ENCODE results near the gene PIEZO2.
"Not testable (repeated sequence)": the region's sequence is repeated elsewhere in the genome, so short reads cannot be mapped to it uniquely, and the experiment has no call there.

The PIEZO2 gene

DNA sequence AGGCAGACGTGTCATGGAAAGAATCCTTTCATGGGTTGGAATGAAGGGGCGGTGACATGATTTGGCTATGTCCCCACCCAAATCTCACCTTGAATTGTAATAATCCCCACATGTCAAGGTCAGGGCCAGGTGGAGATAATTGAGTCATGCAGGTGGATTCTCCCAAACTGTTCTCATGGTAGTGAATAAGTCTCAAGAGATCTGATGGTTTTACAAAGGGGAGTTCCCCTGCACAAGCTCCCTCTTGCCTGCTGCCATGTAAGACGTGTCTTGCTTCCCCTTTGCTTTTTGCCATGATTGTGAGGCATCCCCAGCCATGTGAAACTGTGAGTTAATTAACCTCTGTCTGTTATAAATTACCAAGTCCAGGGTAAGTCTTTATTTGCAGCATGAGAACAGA is 215.7 kb downstream of the PIEZO2 start:
- DNase-seq (ENCODE audit: extremely low read depth in 1 of 2, low read depth in 1 of 2) = not testable (repeated sequence)

DNA sequence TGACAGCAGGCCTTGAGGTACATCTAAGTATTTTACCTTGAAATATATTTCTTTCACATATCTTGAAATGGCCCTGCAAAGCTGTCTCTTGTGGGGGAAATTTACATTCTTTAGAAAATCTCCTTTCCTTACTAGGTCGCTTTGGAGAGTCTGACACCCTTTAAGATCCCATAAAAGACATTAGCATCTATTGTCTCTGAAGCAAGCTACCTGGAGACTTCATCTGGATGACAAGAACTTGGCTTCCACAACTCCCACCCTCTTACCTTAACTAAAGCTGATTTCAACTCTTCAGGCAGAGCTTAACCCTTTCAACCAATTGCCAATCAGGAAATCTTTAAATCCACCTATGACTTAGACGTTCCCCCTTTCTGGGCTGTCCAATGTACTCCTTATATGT is 219.3 kb downstream of the PIEZO2 start:
- DNase-seq (ENCODE audit: extremely low read depth in 1 of 2, low read depth in 1 of 2) = no peak

DNA sequence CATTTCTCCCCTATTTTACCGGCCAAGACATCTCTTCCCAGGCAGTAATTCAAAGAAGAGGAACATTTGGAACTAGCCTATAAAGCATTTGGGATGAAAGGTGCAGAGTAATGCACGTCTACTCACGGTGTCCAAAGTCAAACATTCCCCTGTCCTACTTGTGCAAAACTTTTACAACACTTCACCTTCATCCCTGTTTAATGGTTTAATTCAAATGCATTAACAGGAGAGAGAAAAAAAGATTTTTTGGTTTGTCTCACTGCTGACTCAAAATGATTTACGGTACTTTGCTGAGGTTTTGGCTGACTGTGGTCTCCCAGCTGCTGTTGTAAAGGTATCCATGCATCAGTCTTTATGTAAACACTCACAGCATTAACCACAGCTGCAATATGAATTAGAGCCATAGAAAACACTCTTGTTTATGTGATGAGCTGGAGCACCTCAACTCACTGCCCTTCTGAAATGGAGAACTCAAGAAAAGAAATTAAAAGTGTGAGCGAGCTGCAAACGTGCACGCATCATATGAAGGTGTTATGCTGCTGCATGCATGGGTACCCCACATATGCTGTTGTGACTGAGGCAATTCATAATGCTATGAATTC is 220.5 kb downstream of the PIEZO2 start:
- no peak for DNase-seq (ENCODE audit: extremely low read depth in 1 of 2, low read depth in 1 of 2)

- no peak for DNase-seq (ENCODE audit: extremely low read depth in 1 of 2, low read depth in 1 of 2)
These were observed 221.2 kb downstream of the PIEZO2 start for GRCh38 chr18:10928011-10928771.

- no peak for DNase-seq (ENCODE audit: extremely low read depth in 1 of 2, low read depth in 1 of 2)
These were observed 221.9 kb downstream of the PIEZO2 start for GRCh38 chr18:10927286-10927992.

- no peak for DNase-seq (ENCODE audit: extremely low read depth in 1 of 2, low read depth in 1 of 2)
These were observed 222.7 kb downstream of the PIEZO2 start for GRCh38 chr18:10926621-10927161.

GRCh38 chr18:10924290-10924689 is 225.1 kb downstream of the PIEZO2 start:
- DNase-seq (ENCODE audit: extremely low read depth in 1 of 2, low read depth in 1 of 2) = no peak

GRCh38 chr18:10923551-10924070 is 225.8 kb downstream of the PIEZO2 start:
- no peak for DNase-seq (ENCODE audit: extremely low read depth in 1 of 2, low read depth in 1 of 2)

DNA sequence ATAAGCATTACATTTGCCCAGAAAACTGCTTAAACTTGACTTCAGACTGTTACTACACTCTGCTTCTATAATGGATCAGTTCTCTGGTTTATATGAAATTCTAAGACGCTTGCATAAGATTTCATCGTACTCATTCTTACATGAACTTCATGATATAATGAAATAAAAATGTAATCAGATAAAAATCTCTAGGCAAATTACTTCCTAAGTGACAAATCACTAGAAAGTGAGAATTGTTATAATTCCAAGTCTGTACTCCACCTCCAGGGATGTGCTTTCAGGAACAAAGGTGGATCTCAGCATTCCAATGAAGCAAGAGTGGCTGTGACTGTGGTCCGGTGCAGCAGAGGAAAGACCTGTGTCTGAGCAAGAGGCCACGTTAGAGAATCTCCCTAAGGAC is 226.2 kb downstream of the PIEZO2 start:
- DNase-seq (ENCODE audit: extremely low read depth in 1 of 2, low read depth in 1 of 2) = no peak

DNA sequence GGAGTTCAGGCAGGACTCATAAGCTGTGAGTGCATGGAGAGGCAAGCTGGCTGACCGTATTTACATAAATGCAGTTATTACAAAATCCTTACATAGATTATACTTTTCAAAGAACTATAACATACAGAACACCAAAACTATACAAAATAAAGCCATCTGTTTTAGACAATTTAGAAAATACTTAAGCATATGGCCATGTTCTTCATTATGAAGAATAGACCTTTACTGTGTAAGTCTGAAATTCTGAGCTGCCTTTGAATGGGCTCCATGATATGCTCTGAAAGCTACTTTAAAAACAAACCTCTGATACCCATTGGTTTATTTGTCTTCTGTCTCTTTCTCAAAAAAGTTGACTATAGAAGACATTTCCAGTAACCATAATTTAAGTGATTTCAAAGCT is 226.7 kb downstream of the PIEZO2 start:
- not testable (repeated sequence) for DNase-seq (ENCODE audit: extremely low read depth in 1 of 2, low read depth in 1 of 2)

DNA sequence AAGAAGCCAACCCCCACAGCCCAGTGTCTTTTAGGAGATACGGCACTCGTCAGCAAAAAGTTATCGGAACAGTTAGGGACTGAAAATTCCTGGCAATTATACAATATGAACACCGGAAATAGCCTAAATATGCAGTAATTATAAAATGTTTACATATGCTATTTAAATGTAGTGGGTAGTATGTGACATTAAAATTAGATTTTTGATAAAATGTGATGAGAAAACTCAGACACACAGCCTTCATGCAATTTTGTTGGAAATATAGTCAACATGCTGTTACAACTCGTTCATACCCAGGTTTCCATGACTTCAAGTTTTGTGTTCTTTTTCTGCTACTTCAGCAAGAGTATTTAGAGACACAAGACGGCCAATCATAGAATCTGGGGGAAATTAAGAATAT is 229.1 kb downstream of the PIEZO2 start:
- DNase-seq (ENCODE audit: extremely low read depth in 1 of 2, low read depth in 1 of 2) = not testable (repeated sequence)

GRCh38 chr18:10919851-10920250 is 229.5 kb downstream of the PIEZO2 start:
- no peak for DNase-seq (ENCODE audit: extremely low read depth in 1 of 2, low read depth in 1 of 2)

DNA sequence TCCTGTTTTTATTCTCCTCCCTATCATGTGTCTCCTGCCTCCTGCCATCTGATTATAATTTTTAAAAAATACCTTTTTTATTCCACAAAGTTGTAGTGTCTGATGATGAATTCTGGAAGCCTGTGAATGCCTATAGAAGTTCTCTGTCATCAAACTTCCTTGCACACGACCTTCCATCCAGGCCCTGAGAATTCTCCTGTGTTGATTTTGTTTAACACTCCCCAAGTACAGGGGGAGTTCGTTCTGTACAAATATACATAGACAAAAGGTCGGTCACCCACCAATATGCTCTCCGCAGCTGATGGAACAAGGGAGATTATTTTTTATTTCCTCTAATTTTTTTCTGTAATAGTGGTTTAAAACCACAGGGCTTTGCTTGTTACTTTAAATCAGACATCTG is 232.5 kb downstream of the PIEZO2 start:
- no peak for DNase-seq (ENCODE audit: extremely low read depth in 1 of 2, low read depth in 1 of 2)

DNA sequence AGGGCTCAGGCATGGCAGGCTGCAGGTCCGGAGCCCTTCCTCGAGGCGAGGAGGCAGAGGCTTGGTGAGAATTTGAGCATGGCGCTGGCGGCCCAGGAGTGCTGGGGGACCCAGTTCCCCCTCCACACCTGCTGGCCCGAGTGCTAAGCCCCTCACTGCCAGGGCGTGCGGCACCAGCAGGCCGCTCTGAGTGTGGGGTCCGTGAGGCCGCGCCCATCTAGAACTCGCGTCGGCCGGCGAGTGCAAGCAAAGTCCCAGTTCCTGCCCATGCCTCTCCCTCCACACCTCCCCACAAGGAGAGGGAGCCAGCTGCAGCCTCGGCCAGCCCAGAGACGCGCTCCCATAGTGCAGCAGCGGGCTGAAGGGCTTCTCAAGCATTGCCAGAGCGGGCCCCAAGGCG is 233.0 kb downstream of the PIEZO2 start:
- DNase-seq (ENCODE audit: extremely low read depth in 1 of 2, low read depth in 1 of 2) = no peak

DNA sequence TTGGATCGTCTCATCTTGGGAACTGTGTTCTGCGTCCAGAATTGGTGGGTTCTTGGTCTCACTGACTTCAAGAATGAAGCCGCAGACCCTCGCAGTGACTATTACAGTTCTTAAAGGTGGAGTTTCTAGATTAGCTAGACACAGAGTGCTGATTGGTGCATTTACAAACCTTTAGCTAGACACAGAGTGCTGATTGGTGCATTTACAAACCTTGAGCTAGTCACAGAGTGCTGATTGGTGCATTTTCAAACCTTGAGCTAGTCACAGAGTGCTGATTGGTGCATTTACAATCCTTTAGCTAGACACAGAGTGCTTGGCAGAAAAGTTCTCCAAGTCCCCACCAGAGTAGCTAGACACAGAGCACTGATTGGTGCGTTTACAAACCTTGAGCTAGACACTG is 233.6 kb downstream of the PIEZO2 start:
- DNase-seq (ENCODE audit: extremely low read depth in 1 of 2, low read depth in 1 of 2) = not testable (repeated sequence)

DNA sequence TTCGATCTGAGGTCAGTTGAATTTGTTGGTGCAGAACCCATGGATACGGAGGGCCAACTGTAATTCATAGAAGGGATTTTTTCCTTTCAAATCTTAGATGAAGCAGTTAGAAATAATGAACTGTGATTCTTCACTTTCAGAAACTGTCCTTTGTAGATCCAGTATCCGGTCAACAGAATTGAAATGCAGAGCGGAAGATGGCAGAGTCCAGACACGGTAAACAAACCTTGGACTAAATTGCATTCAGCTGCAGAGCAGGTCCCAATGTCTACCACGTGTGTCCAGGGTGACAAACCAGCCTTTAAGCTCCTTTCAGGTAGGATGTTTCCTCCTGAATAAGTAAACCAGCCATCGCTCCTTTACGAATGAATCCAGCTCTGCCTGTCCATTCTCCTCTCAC is 234.8 kb downstream of the PIEZO2 start:
- DNase-seq (ENCODE audit: extremely low read depth in 1 of 2, low read depth in 1 of 2) = not testable (repeated sequence)

DNA sequence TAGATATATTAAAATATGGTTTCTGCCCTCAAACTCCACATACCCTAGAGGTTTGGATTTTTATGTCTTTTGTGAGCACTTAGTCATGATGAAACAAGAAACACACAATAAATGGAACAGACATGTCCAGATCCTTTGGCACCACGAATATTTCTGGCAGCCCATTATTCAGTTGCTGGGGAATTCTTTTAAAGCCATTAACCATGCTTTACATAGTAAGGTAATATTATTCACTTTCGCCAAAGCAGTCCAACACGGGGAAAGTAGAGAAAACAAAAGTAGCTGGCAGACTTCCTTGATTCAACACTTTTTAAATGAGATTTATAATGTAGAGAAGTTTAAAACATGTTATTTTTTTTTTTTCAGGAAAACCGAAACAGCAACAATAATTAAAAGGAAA is 235.4 kb downstream of the PIEZO2 start:
- DNase-seq (ENCODE audit: extremely low read depth in 1 of 2, low read depth in 1 of 2) = no peak

- no peak for DNase-seq (ENCODE audit: extremely low read depth in 1 of 2, low read depth in 1 of 2)
These were observed 236.4 kb downstream of the PIEZO2 start for GRCh38 chr18:10912790-10913545.

DNA sequence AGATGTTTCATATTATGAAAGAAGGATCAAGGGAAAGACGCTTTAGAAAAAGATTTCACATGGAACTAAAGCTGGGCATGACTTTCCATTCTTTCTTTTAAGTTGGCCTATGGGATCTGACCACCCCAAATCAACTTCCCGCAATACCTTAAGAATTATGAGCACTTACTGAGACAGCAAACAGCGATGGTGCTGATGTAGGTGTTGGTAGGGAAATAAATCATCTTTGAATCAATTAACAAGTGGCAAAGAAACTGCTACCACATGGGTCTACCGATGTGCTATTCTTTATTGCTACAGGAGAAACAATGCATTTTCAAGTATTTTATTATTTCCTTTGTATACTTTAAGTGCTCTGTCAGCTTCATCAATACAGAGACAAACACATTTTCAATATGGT is 239.6 kb downstream of the PIEZO2 start:
- no peak for DNase-seq (ENCODE audit: extremely low read depth in 1 of 2, low read depth in 1 of 2)

DNA sequence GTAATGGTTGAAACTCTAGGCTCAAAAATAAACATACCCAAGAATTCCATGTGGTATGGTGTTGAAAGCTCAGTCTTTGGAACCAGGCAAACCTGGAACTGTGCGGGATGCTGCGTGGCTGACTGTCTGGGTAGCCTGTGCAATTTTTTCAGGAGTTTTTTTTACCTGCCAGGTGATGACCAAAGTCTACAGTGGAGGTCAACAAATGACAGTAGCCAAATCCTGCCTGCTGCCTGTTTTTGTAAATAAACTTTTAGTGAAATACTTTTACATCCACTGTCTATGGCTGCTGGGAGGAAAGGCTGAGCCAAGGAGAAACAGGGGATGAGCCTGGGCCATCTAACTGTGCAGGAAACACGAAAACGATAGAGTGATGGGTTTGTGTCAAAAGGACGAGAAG is 240.6 kb downstream of the PIEZO2 start:
- no peak for DNase-seq (ENCODE audit: extremely low read depth in 1 of 2, low read depth in 1 of 2)

DNA sequence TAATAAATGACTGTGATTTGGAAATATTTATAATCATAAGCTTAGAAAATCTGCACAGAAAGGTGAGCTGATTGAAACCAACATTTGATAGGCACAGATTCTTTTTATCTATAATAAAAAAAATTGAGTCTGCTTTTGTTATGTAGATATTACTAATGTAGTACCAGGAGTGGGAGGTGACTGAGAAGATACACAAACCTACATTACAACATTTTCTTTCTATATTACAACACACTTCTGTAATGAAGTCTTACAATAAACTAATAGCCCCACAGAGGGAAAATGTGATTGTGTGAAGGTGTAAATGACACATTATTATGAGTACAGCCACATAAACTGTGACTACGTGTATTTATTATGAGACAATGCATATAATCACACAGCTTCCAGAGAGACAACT is 241.6 kb downstream of the PIEZO2 start:
- no peak for DNase-seq (ENCODE audit: extremely low read depth in 1 of 2, low read depth in 1 of 2)
